H1 (cell line): ENCODE data around the gene TP53RK. TPM values are rescaled to one million over a fixed set of nuclear protein-coding genes. Genes with fewer than 3 reads are reported as not detected.

Experiments
- CTCF ChIA-PET: fragments of 300-600 bp; sonication (Branson Sonifier 250); formaldehyde crosslinking; loops from one replicate; lab custom pipeline; 2021; ENCODE audit not compliant: partially characterized antibody; lab: Charles Lee
- POLR2A ChIA-PET: fragments of 300-600 bp; sonication (Branson Sonifier 250); formaldehyde crosslinking; loops from one replicate; lab custom pipeline; 2021; ENCODE audit warnings: inconsistent platforms; ENCODE audit not compliant: partially characterized antibody; lab: Charles Lee
- DNase-seq, 2 experiments: peaks; one replicate each; pipeline versions ENCODE4 v3.0.0 to v3.0.0-alpha.2; 2010 to 2022; ENCODE audit warnings: low spot score in 2 of 2, low read depth in 1 of 2, mixed read lengths in 1 of 2
- FAIRE-seq: peaks from 2 replicates; lab custom pipeline; 2011; peaks lifted over from hg19 to GRCh38; lab: Jason Lieb, UNC
- H2AFZ ChIP-seq: 2 replicates; pipeline ENCODE4 v1.8.1; 2012; ENCODE audit warnings: low read length, inconsistent platforms
- H2AK5ac ChIP-seq: 2 replicates; pipeline ENCODE4 v1.6.1; 2013; ENCODE audit warnings: low read depth, low read length
- H2BK120ac ChIP-seq: replicated peaks from 2 replicates; pipeline ENCODE3; 2013; ENCODE audit warnings: low read depth, low read length, inconsistent platforms
- H2BK12ac ChIP-seq: 2 replicates; pipeline ENCODE4 v1.6.1; 2013; ENCODE audit warnings: low read depth, low read length
- H2BK15ac ChIP-seq: 2 replicates; pipeline ENCODE4 v1.6.1; 2013; ENCODE audit warnings: low read length
- H2BK20ac ChIP-seq: 2 replicates; pipeline ENCODE4 v1.6.1; 2013; ENCODE audit warnings: low read length
- H2BK5ac ChIP-seq: 2 replicates; pipeline ENCODE4 v1.6.1; 2013; ENCODE audit warnings: low read depth, low read length
- H3K14ac ChIP-seq: 2 replicates; pipeline ENCODE4 v1.6.1; 2013; ENCODE audit warnings: inconsistent platforms; ENCODE audit not compliant: insufficient read length
- H3K18ac ChIP-seq: 2 replicates; pipeline ENCODE4 v1.6.1; 2013; ENCODE audit warnings: low read length; ENCODE audit errors: extremely low read depth
- H3K23ac ChIP-seq: 2 replicates; pipeline ENCODE4 v1.6.1; 2013; ENCODE audit warnings: inconsistent platforms; ENCODE audit not compliant: insufficient read length
- H3K23me2 ChIP-seq: 2 replicates; pipeline ENCODE4 v1.6.1; 2013; ENCODE audit warnings: low read depth, low read length
- H3K27ac ChIP-seq: 2 replicates; pipeline ENCODE4 v1.6.1; 2011; ENCODE audit warnings: low read depth, low read length, inconsistent platforms
- H3K27me3 ChIP-seq, 4 experiments: replicated peaks in 1 of 4; 1 replicate in 1 of 4; 2 replicates in 3 of 4; pipeline versions ENCODE4 v1.6.1 to v1.8.1; 2011 to 2013; ENCODE audit warnings: low read length in 3 of 4, mild to moderate bottlenecking in 3 of 4, inconsistent platforms in 2 of 4, mixed read lengths in 2 of 4, moderate library complexity in 1 of 4; ENCODE audit not compliant: control insufficient read depth in 3 of 4, insufficient read depth in 3 of 4; ENCODE audit errors: extremely low read depth in 1 of 4
- H3K36me3 ChIP-seq, 4 experiments: 2 replicates each; pipeline versions ENCODE4 v1.6.1 to v1.8.1; 2011 to 2013; ENCODE audit warnings: mild to moderate bottlenecking in 4 of 4, low read length in 3 of 4, moderate library complexity in 2 of 4, control low read depth in 1 of 4, inconsistent platforms in 1 of 4; ENCODE audit not compliant: insufficient read depth in 4 of 4, control insufficient read depth in 2 of 4
- H3K4ac ChIP-seq: replicated peaks from 2 replicates; pipeline ENCODE3; 2013; ENCODE audit warnings: low read length, low read depth, mixed read lengths, inconsistent platforms; ENCODE audit not compliant: insufficient read length
- H3K4me1 ChIP-seq, 4 experiments: replicated peaks in 1 of 4; 1 replicate in 1 of 4; 2 replicates in 3 of 4; pipeline versions ENCODE4 v1.6.1 to v1.8.1; 2011 to 2013; ENCODE audit warnings: low read length in 3 of 4, inconsistent platforms in 2 of 4, mixed read lengths in 1 of 4; ENCODE audit not compliant: insufficient read depth in 4 of 4, control insufficient read depth in 3 of 4
- H3K4me2 ChIP-seq, 2 experiments: 2 replicates each; pipeline versions ENCODE4 v1.6.1 to v1.8.1; 2011 to 2013; ENCODE audit warnings: low read depth in 2 of 2, low read length in 2 of 2, control low read depth in 1 of 2, inconsistent platforms in 1 of 2, mild to moderate bottlenecking in 1 of 2; ENCODE audit not compliant: insufficient read depth in 1 of 2
- H3K4me3 ChIP-seq, 4 experiments: fragments of 200-600, 300-600 bp in 1 of 4; sonication (generic), shearing (Covaris generic), sonication (Bioruptor Twin) in 1 of 4; 2 replicates each; pipeline versions ENCODE4 v1.5.1 to v1.8.1; 2011 to 2016; ENCODE audit warnings: low read length in 4 of 4, low read depth in 3 of 4, control low read depth in 2 of 4, inconsistent platforms in 2 of 4, mild to moderate bottlenecking in 2 of 4, mixed read lengths in 1 of 4, moderate library complexity in 1 of 4; ENCODE audit not compliant: insufficient read depth in 2 of 4; ENCODE audit errors: extremely low read depth in 1 of 4
- H3K56ac ChIP-seq: replicated peaks from 2 replicates; pipeline ENCODE3; 2013; ENCODE audit warnings: low read depth, mild to moderate bottlenecking, mixed read lengths, low read length, inconsistent platforms; ENCODE audit not compliant: insufficient read length
- H3K79me1 ChIP-seq: 2 replicates; pipeline ENCODE4 v1.6.1; 2013; ENCODE audit warnings: low read depth, low read length, control low read depth
- H3K79me2 ChIP-seq, 2 experiments: 2 replicates each; pipeline versions ENCODE4 v1.6.1 to v1.8.1; 2012 to 2013; ENCODE audit warnings: low read length in 2 of 2, mild to moderate bottlenecking in 2 of 2, inconsistent platforms in 1 of 2; ENCODE audit not compliant: insufficient read depth in 2 of 2, control insufficient read depth in 1 of 2
- H3K9ac ChIP-seq, 4 experiments: replicated peaks in 1 of 4; 1 replicate in 1 of 4; 2 replicates in 3 of 4; pipeline versions ENCODE4 v1.6.1 to v1.8.1; 2011 to 2013; ENCODE audit warnings: low read depth in 3 of 4, low read length in 3 of 4, control low read depth in 2 of 4, mild to moderate bottlenecking in 2 of 4, moderate library complexity in 2 of 4, inconsistent platforms in 1 of 4; ENCODE audit errors: extremely low read depth in 1 of 4
- H3K9me3 ChIP-seq, 2 experiments: 2 replicates each; pipeline versions ENCODE4 v1.6.1 to v1.8.1; 2012 to 2013; ENCODE audit warnings: mild to moderate bottlenecking in 2 of 2, moderate library complexity in 2 of 2, control low read depth in 1 of 2, inconsistent platforms in 1 of 2, low read depth in 1 of 2, low read length in 1 of 2, mixed read lengths in 1 of 2; ENCODE audit not compliant: insufficient read depth in 2 of 2
- H4K20me1 ChIP-seq, 2 experiments: replicated peaks in 1 of 2; 2 replicates each; pipeline versions ENCODE3 to v1.8.1; 2011 to 2013; ENCODE audit warnings: inconsistent platforms in 2 of 2, low read length in 2 of 2, mild to moderate bottlenecking in 1 of 2; ENCODE audit not compliant: insufficient read depth in 2 of 2, control insufficient read depth in 1 of 2
- H4K5ac ChIP-seq: 2 replicates; pipeline ENCODE4 v1.6.1; 2013; ENCODE audit warnings: low read length, low read depth, mixed read lengths, inconsistent platforms; ENCODE audit not compliant: insufficient read length
- H4K8ac ChIP-seq: 2 replicates; pipeline ENCODE4 v1.8.0; 2013; ENCODE audit warnings: mild to moderate bottlenecking, moderate library complexity, low read length, inconsistent platforms; ENCODE audit not compliant: insufficient read depth; ENCODE audit errors: extremely low read depth
- H4K91ac ChIP-seq: replicated peaks from 2 replicates; pipeline ENCODE3; 2013; ENCODE audit warnings: low read length, mixed read lengths, inconsistent platforms; ENCODE audit not compliant: insufficient read length
- ASH2L ChIP-seq: fragments of 200-600, 300-600 bp; sonication (generic); IDR thresholded peaks from one replicate; pipeline ENCODE4 v1.7.1; 2017; ENCODE audit warnings: low read length
- BRCA1 ChIP-seq: IDR thresholded peaks from 2 replicates; pipeline ENCODE4 v1.6.1; 2012; ENCODE audit warnings: low read depth, low read length, improper control_type of control experiment
- JUND ChIP-seq: IDR thresholded peaks from 2 replicates; pipeline ENCODE4 v1.6.1; 2011; ENCODE audit warnings: mild to moderate bottlenecking, improper control_type of control experiment, low read length
- MAX ChIP-seq: IDR thresholded peaks from 2 replicates; pipeline ENCODE4 v1.6.1; 2012; ENCODE audit warnings: inconsistent platforms
- NANOG ChIP-seq: IDR thresholded peaks from 2 replicates; pipeline ENCODE4 v1.6.1; 2011; ENCODE audit warnings: low read length, low read depth, mild to moderate bottlenecking, inconsistent platforms; ENCODE audit not compliant: insufficient read depth, poor library complexity, severe bottlenecking
- SP1 ChIP-seq: IDR thresholded peaks from 2 replicates; pipeline ENCODE4 v1.6.1; 2011; ENCODE audit warnings: low read depth, low read length
- SRF ChIP-seq: IDR thresholded peaks from 2 replicates; pipeline ENCODE4 v1.6.1; 2011; ENCODE audit warnings: mild to moderate bottlenecking, low read depth, low read length, moderate library complexity
- WGBS, 2 experiments: shearing (Covaris generic) in 1 of 2; methylation state at CpG; one replicate each; pipeline versions ENCODE4 v1.1.6 to v1.1.7; 2013 to 2015; ENCODE audit warnings: low lambda C conversion rate in 2 of 2, mixed read lengths in 2 of 2, inconsistent platforms in 1 of 2, low coverage in 1 of 2, missing lambda C conversion rate in 1 of 2; ENCODE audit not compliant: insufficient replicate concordance in 2 of 2, insufficient coverage in 1 of 2, insufficient read length in 1 of 2; ENCODE audit errors: extremely low coverage in 1 of 2, missing lambda C conversion rate in 1 of 2; 5-methylcytosine and 5-hydroxymethylcytosine counted together
- polyA plus RNA-seq, 7 experiments: library from polyadenylated mRNA; depleted of rRNA in 3 of 7; stranded (reverse) in 5 of 7; unstranded in 2 of 7; fragments of >200 nt in 5 of 7; fragments of 200-250 nt in 2 of 7; gene quantifications; 1 replicate in 5 of 7; 2 replicates in 1 of 7; 4 replicates in 1 of 7; pipeline versions ENCODE4 v1.2.1 to v1.2.3, GENCODE V29; 2011 to 2013; ENCODE audit warnings: missing spikeins in 2 of 7, mixed read lengths in 2 of 7
- total RNA-seq: library from RNA; stranded (reverse); fragmentation: NEBNext Ultra II Directional; extraction: Animal tissue kit (Norgen Biotek cat#: 25700); gene quantifications from 2 replicates; pipeline ENCODE4 v1.2.1, GENCODE V29; 2021

Gene TP53RK
- total and polyA plus RNA-seq, 2 of the 8 experiments (the other 6 are each of a cell fraction or from before 2014, with no cell fraction given) = 8.5 to 16.3 TPM

GRCh38 chr20:46717818-46718541 is 28.7 kb upstream of the TP53RK start:
- Histone ChIP-seq H3K14ac (no peak overlapping the region), H4K91ac (no peak overlapping the region), H4K8ac (no peak overlapping the region), H3K56ac (no peak overlapping the region), H3K18ac (no peak overlapping the region), H3K23me2 (no peaks in the 10 kb centered on the region; the same call in 1 of the 2 replicates), H2BK12ac (no peak overlapping the region), H3K4ac (no peak overlapping the region), H3K4me1 (peaks cover 0 to 3% (median 0%) of the 10 kb centered on the region in 4 experiments; a peak in 4 of 7 replicates), H3K27ac (no peak overlapping the region), H2BK20ac (no peak overlapping the region), H2AK5ac (no peak overlapping the region), H3K4me2 (no peak overlapping the region), H2BK15ac (no peak overlapping the region), H3K4me3 (no peak overlapping the region), H2AFZ (no peak overlapping the region), H4K20me1 (no peaks in the 10 kb centered on the region), H3K79me2 (no peaks in the 10 kb centered on the region), H3K36me3 (peaks cover 0 to 12% (median 5%) of the 10 kb centered on the region in 4 experiments; a peak in 3 of 8 replicates), H2BK120ac (no peak overlapping the region), H3K23ac (no peak overlapping the region), H2BK5ac (no peak overlapping the region), H3K27me3 (no peaks in the 10 kb centered on the region; a peak in 1 of 7 replicates), H3K9me3 (peaks cover 8 to 10% of the 10 kb centered on the region in 2 experiments; a peak in 2 of 4 replicates), H3K79me1 (peaks cover 2% of the 10 kb centered on the region; the same call in 1 of the 2 replicates), H3K9ac (no peak overlapping the region), H4K5ac (no peak overlapping the region)
- CTCF ChIA-PET = interaction anchor here (3.0 kb wide), 1 partner anchor 11 kb away, joined by 9 read pairs; no protein-coding TSS in a partner anchor
- no peak for DNase-seq
- WGBS, 2 experiments = 89% methylated on average over 9 of the region's 9 CpGs; no CpG with 5 or more reads in 1 of the 2 experiments
- FAIRE-seq = no peak
- POLR2A ChIA-PET = interaction anchor here (1.8 kb wide), 1 partner anchor 29 kb away, joined by 5 read pairs; the partner anchor contains the start of gene TP53RK
- TF ChIP-seq SRF (no peak), BRCA1 (no peak), ASH2L (no peak), NANOG (no peak), MAX (no peak), JUND (no peak), SP1 (no peak)
